Inflammatory macrophage (primary cell): ENCODE measurements around the gene OR5T3.
"Not testable (repeated sequence)": the region's sequence is repeated elsewhere in the genome, so short reads cannot be mapped to it uniquely, and the experiment has no call there.

Source experiments
- DNase-seq, 2 donors: peaks; one replicate each; pipeline ENCODE4 v3.0.0-alpha.2; 2020 to 2022
- total RNA-seq, 18 experiments: gene quantifications; one replicate each; lab custom pipeline; 2026; ENCODE audit warnings: mixed read lengths in 6 of 18, inconsistent platforms in 2 of 18; lab: John Stamatoyannopoulos, UW

The OR5T3 gene
- 0 to 0.03 (median 0) reads per million in 18 experiments for total RNA-seq

- DNase-seq, result no peak
Observed at GRCh38 chr11:56251954-56252353, at the start of gene OR5T3. TSS of gene OR5T3 (plus strand) at chr11:56252254. CDS start at chr11:56252254, 0 bp downstream.

DNA sequence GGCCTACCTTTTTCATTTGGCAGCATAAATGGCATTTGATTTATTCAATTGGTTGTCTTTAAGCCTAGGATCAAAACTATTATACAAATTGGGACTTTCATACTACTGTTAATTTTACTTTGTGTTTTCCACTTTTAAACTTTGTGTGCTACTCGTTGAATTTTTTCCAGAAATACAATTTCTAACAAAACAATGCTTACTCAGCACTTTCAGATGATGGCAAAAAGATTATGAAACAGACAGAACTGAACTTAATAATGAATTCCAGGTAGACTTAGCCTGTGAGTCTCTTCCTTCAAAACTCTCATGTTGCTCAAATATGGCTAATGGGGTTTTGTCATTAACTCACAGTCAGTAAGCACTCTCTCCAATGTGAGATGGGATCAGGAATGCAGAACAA is 44.3 kb upstream of the OR5T3 start:
- no peak for DNase-seq

DNA sequence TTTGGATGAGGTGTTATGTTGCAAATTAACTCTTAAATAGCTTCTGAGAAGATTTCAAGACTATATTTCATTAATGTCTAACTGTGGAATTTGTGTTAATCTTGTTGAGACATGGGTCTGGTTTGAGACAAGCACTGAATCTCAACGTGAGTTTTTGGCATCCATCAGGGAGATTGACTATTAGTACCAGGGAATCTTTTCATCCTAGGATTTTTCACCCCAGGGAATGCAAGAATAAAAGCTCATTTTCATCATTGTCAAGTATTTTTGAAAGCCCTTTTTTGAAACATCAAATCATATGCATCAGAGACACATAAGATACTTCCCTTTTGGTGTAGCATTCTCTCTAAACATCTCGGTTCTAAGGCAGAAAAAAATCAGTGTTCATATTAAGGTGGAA is 37.5 kb upstream of the OR5T3 start:
- DNase-seq, result no peak

DNA sequence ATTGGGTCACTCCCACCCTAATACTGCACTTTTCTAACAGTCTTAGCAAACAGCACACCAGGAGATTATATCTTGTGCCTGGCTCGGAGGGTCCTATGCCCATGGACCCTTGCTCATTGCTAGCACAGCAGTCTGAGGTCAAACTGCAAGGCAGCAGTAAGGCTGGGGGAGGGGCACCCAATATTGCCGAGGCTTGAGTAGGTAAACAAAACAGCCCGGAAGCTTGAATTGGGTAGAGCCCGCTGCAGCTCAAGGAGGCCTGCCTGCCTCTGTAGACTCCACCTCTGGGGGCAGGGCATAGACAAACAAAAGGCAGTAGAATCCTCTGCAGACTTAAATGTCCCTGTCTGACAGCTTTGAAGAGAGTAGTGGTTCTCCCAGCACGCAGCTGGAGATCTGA is 32.3 kb upstream of the OR5T3 start:
- DNase-seq, result not testable (repeated sequence)

GRCh38 chr11:56234155-56234554 is 17.9 kb upstream of the OR5T3 start, which contains the start of gene OR5T2:
TSS of gene OR5T2 (minus strand) at chr11:56234255. CDS start at chr11:56233062, 1,193 bp downstream.
- no peak for DNase-seq

GRCh38 chr11:56271092-56271491 is 19.0 kb downstream of the OR5T3 start:
- no peak for DNase-seq

DNA sequence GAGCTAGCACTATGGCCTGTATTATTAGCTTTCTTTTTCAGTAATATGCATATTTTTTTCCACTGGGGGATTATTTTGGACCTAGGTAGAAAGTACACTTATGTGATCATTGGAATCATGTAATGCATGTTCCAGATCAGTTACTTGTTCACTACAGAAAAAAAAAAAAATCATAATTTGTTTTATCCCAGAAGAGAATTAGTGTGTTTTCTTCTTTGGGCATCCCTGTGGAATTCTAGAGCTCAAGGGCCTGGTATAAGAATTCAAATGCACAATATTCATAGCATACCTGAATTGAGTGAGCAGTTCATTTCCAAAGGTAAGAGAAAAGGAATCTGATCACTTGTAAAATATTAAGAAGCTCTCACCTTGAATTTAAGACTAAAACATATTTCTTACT is 21.8 kb downstream of the OR5T3 start, which contains the start of gene OR5T1:
Gene OR5T1, plus strand, starts transcription at position 301 of the 400 bp plus-strand sequence. CDS start 1,485 bp downstream, outside the sequence.
- DNase-seq, result no peak

DNA sequence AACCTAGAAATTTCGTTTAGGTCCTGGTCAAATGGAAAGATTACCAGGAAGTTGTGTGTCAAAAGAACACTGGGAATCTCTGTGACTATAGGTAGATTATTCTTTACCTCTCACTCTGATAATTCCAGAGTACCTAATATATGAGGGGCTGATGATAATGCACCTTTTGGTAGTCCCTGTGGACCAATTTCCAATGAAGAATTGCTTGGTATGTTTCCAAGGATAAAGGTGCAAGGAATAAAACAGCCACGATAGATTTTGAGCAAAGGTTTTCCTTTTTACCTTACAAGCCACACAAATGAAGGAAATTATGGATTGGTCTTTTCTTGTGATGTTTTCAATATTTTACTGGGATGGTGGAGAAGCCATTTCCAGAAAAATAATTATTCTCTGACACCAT is 40.1 kb downstream of the OR5T3 start, which contains the start of gene OR8H1:
Gene OR8H1, minus strand, starts transcription at position 101 of the 400 bp plus-strand sequence. CDS start 1,192 bp downstream, outside the sequence.
- no peak for DNase-seq

DNA sequence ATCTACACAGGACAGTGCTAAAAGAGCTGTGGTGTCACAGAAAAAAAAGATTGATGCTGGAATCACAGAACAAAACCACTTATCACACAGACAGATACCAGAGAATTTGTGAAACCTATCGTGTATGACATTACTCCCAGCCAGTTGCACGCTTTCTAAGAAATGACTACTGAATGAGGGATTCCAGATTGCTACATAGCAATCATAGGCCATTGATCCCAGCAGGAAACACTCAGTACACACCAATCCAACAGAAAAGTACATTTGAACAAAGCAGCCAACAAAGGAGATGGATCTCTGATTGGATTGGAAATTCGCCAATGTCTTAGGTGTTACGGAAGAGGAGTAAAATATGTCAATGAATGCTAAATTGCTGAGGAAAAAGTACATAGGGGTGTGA is 44.8 kb downstream of the OR5T3 start:
- no peak for DNase-seq
